HepG2 (cell line): ENCODE measurements around the gene LDAH. TPM values are rescaled to one million over a fixed set of nuclear protein-coding genes. Genes with fewer than 3 reads are reported as not detected.

Experiments
- ARNT2 ChIP-seq: sonication (generic); formaldehyde crosslinking; IDR thresholded peaks from 2 replicates; pipeline ENCODE4 v1.8.0; 2022; ENCODE audit warnings: mild to moderate bottlenecking, low read depth, missing genetic modification reagents, moderate library complexity
- FOXK1 ChIP-seq: sonication (generic); formaldehyde crosslinking; IDR thresholded peaks from 2 replicates; pipeline ENCODE4 v1.4.0; 2020; ENCODE audit warnings: low read depth, missing genetic modification reagents, borderline replicate concordance
- IRX3 ChIP-seq: sonication (generic); formaldehyde crosslinking; IDR thresholded peaks from 2 replicates; pipeline ENCODE4 v1.8.1; 2023; ENCODE audit warnings: mild to moderate bottlenecking, low read depth, missing genetic modification reagents, borderline replicate concordance
- NCOA2 ChIP-seq: sonication (generic); formaldehyde crosslinking; IDR thresholded peaks from 2 replicates; pipeline ENCODE4 v1.8.0; 2022; ENCODE audit warnings: inconsistent platforms
- NFYC ChIP-seq: IDR thresholded peaks from 2 replicates; pipeline ENCODE4 v1.6.1; 2016; ENCODE audit warnings: missing genetic modification reagents, missing compliant biosample characterization
- NR2C2 ChIP-seq: sonication (generic); formaldehyde crosslinking; IDR thresholded peaks from 2 replicates; pipeline ENCODE4 v1.4.0; 2020; ENCODE audit warnings: missing genetic modification reagents, mild to moderate bottlenecking, moderate library complexity, borderline replicate concordance
- RXRB ChIP-seq: IDR thresholded peaks from 2 replicates; pipeline ENCODE4 v1.6.1; 2016; ENCODE audit warnings: borderline replicate concordance, missing genetic modification reagents, missing compliant biosample characterization
- SNAPC2 ChIP-seq: sonication (generic); formaldehyde crosslinking; IDR thresholded peaks from 2 replicates; pipeline ENCODE4 v1.8.1; 2022; ENCODE audit warnings: mild to moderate bottlenecking, missing genetic modification reagents
- STAG1 ChIP-seq: sonication (generic); formaldehyde crosslinking; IDR thresholded peaks from 2 replicates; pipeline ENCODE4 v1.4.0; 2020; ENCODE audit warnings: missing genetic modification reagents
- ZBTB7B ChIP-seq: sonication (generic); formaldehyde crosslinking; IDR thresholded peaks from 2 replicates; pipeline ENCODE4 v1.4.0; 2020; ENCODE audit warnings: missing genetic modification reagents
- ZNF432 ChIP-seq: sonication (generic); formaldehyde crosslinking; IDR thresholded peaks from 2 replicates; pipeline ENCODE4 v1.5.0; 2020; ENCODE audit warnings: missing genetic modification reagents, mild to moderate bottlenecking, borderline replicate concordance
- ZNF546 ChIP-seq: sonication (generic); formaldehyde crosslinking; conservative IDR thresholded peaks from 2 replicates; pipeline ENCODE4 v1.8.1; 2023; ENCODE audit warnings: mild to moderate bottlenecking, missing genetic modification reagents
- ZNF547 ChIP-seq: sonication (generic); formaldehyde crosslinking; IDR thresholded peaks from 2 replicates; pipeline ENCODE4 v1.5.1; 2020; ENCODE audit warnings: mild to moderate bottlenecking, missing genetic modification reagents
- ZNF557 ChIP-seq: sonication (generic); formaldehyde crosslinking; IDR thresholded peaks from 2 replicates; pipeline ENCODE4 v1.4.0; 2020; ENCODE audit warnings: missing genetic modification reagents
- ZNF772 ChIP-seq: sonication (generic); formaldehyde crosslinking; IDR thresholded peaks from 2 replicates; pipeline ENCODE4 v1.5.0; 2020; ENCODE audit warnings: mild to moderate bottlenecking, missing genetic modification reagents
- ZNF816 ChIP-seq: sonication (generic); formaldehyde crosslinking; IDR thresholded peaks from 2 replicates; pipeline ENCODE4 v1.8.0; 2022; ENCODE audit warnings: missing genetic modification reagents, mild to moderate bottlenecking, borderline replicate concordance
- polyA plus RNA-seq, 8 experiments: library from polyadenylated mRNA; depleted of rRNA in 3 of 8; stranded (reverse) in 7 of 8; unstranded in 1 of 8; fragments of >200 nt; fragmentation: Illumina TruSeq in 4 of 8; extraction: Trizol in 4 of 8; gene quantifications; 2 replicates each; pipeline versions ENCODE4 v1.2.1 to v1.2.3, GENCODE V29; 2011 to 2016; ENCODE audit warnings: low read depth in 4 of 8, missing spikeins in 1 of 8, mixed read lengths in 1 of 8; ENCODE audit not compliant: insufficient read depth in 1 of 8
- total RNA-seq, 5 experiments: library from RNA; depleted of rRNA; stranded (reverse); fragments of >200 nt; fragmentation: Illumina TruSeq; extraction: Trizol; gene quantifications; 2 replicates each; pipeline ENCODE4 v1.2.3, GENCODE V29; 2016; ENCODE audit warnings: low read depth in 1 of 5
- TF ChIP-seq, protein P1 (sequence below): sonication (generic); formaldehyde crosslinking; IDR thresholded peaks from 2 replicates; pipeline ENCODE4 v1.8.0; 2022; ENCODE audit warnings: mild to moderate bottlenecking, missing genetic modification reagents, borderline replicate concordance
- TF ChIP-seq, protein P2 (sequence below): IDR thresholded peaks from 2 replicates; pipeline ENCODE4 v1.6.1; 2016; ENCODE audit warnings: missing compliant biosample characterization, missing genetic modification reagents, borderline replicate concordance
- TF ChIP-seq, protein P3 (sequence below): sonication (generic); IDR thresholded peaks from 2 replicates; pipeline ENCODE4 v1.6.1; 2016; ENCODE audit warnings: low read depth, borderline replicate concordance
- TF ChIP-seq, protein P4 (sequence below): sonication (generic); formaldehyde crosslinking; IDR thresholded peaks from 2 replicates; pipeline ENCODE4 v1.4.0; 2020; ENCODE audit warnings: mild to moderate bottlenecking, missing genetic modification reagents
- TF ChIP-seq, protein P5 (sequence below): sonication (generic); formaldehyde crosslinking; IDR thresholded peaks from 2 replicates; pipeline ENCODE4 v1.8.0; 2022; ENCODE audit warnings: mild to moderate bottlenecking, missing genetic modification reagents; ENCODE audit not compliant: insufficient replicate concordance
- TF ChIP-seq, protein P6 (sequence below): sonication (generic); formaldehyde crosslinking; IDR thresholded peaks from 2 replicates; pipeline ENCODE4 v1.4.0; 2020; ENCODE audit warnings: missing genetic modification reagents; ENCODE audit errors: not compliant biosample characterization

Gene LDAH
- total and polyA plus RNA-seq, 2 of the 13 experiments (the other 11 are each of a cell fraction or from before 2014, with no cell fraction given) = 28.8 to 46.2 TPM

DNA sequence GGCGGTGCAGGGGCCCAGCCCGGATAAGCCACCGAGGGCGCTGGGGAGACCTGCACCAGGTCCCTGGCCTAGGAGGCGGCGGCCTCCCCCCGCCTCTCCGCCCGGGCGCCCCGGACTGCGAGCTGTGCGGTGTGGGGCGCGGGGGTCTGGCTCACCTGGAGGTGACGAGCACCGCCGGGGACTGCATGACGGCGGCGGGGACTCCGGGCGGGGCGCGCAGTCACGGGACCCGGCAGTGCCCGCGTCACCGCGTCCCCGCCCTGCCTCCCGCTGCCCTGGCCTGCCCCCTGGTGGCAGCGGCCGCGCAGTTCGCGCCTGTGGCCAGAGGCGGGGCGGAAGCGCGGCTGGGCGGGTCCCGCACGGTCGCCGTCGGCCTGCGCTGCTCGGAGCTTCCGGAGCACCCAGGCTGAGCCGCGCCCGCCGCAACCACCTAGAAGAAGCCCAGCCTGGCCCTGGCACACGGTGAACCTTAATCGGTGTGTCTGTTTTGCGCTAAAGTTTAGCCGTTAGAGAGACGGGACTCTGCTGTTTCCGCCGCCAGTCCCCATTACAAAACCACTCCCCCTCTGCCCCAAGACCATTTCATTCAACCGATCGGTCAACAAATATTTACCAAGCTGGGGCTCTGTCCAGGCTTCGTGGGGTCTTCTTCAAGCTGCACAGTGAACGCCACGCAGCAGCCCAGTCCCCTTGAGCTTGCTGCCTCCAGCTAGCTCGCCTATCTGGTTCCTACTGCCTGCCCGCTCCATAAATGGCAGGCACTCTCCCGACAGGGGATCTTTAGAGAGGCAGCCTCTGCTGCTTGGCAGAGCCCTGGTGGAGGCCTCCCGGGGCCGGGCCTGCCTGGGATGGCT is 171.8 kb downstream of the LDAH start, which contains the start of gene HS1BP3 (continued):
- TF ChIP-seq ZNF816 (CRISPR knock-in tag) (peak; percentile 96; the same call in 1 of the 2 replicates), ZNF432 (no peak), NFYC (no peak; the same call in 1 of the 2 replicates), ZNF772 (CRISPR knock-in tag) (peak; percentile 20), NR2C2 (CRISPR knock-in tag) (peak; percentile 81), ZNF557 (CRISPR knock-in tag) (peak; percentile 71; the same call in 1 of the 2 replicates), STAG1 (CRISPR knock-in tag) (peak; percentile 89), ZNF546 (0 out of 2 replicates have a peak, but pooled peaks have one; percentile 62), ZNF547 (peak; percentile 95), ARNT2 (peak; percentile 93; the same call in 1 of the 2 replicates), IRX3 (CRISPR knock-in tag) (no peak), NCOA2 (CRISPR knock-in tag) (peak; percentile 26), RXRB (CRISPR knock-in tag) (peak; percentile 46; the same call in 1 of the 2 replicates), ZBTB7B (CRISPR knock-in tag) (peak; percentile 67; the same call in 1 of the 2 replicates), SNAPC2 (CRISPR knock-in tag) (peak; percentile 29; the same call in 1 of the 2 replicates), FOXK1 (CRISPR knock-in tag) (peak; percentile 13; the same call in 1 of the 2 replicates)
- TF ChIP-seq, protein P1, sequence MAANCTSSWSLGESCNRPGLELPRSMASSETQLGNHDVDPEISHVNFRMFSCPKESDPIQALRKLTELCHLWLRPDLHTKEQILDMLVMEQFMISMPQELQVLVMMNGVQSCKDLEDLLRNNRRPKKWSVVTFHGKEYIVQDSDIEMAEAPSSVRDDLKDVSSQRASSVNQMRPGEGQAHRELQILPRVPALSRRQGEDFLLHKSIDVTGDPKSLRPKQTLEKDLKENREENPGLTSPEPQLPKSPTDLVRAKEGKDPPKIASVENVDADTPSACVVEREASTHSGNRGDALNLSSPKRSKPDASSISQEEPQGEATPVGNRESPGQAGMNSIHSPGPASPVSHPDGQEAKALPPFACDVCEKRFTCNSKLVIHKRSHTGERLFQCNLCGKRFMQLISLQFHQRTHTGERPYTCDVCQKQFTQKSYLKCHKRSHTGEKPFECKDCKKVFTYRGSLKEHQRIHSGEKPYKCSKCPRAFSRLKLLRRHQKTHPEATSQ = peak; percentile 7; the same call in 1 of the 2 replicates
- TF ChIP-seq, protein P2, sequence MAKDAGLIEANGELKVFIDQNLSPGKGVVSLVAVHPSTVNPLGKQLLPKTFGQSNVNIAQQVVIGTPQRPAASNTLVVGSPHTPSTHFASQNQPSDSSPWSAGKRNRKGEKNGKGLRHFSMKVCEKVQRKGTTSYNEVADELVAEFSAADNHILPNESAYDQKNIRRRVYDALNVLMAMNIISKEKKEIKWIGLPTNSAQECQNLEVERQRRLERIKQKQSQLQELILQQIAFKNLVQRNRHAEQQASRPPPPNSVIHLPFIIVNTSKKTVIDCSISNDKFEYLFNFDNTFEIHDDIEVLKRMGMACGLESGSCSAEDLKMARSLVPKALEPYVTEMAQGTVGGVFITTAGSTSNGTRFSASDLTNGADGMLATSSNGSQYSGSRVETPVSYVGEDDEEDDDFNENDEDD (CRISPR knock-in tag) = peak; percentile 90
- TF ChIP-seq, protein P3, sequence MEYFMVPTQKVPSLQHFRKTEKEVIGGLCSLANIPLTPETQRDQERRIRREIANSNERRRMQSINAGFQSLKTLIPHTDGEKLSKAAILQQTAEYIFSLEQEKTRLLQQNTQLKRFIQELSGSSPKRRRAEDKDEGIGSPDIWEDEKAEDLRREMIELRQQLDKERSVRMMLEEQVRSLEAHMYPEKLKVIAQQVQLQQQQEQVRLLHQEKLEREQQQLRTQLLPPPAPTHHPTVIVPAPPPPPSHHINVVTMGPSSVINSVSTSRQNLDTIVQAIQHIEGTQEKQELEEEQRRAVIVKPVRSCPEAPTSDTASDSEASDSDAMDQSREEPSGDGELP = no peak
- TF ChIP-seq, protein P4, sequence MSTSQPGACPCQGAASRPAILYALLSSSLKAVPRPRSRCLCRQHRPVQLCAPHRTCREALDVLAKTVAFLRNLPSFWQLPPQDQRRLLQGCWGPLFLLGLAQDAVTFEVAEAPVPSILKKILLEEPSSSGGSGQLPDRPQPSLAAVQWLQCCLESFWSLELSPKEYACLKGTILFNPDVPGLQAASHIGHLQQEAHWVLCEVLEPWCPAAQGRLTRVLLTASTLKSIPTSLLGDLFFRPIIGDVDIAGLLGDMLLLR (CRISPR knock-in tag) = peak; percentile 88
- TF ChIP-seq, protein P5, sequence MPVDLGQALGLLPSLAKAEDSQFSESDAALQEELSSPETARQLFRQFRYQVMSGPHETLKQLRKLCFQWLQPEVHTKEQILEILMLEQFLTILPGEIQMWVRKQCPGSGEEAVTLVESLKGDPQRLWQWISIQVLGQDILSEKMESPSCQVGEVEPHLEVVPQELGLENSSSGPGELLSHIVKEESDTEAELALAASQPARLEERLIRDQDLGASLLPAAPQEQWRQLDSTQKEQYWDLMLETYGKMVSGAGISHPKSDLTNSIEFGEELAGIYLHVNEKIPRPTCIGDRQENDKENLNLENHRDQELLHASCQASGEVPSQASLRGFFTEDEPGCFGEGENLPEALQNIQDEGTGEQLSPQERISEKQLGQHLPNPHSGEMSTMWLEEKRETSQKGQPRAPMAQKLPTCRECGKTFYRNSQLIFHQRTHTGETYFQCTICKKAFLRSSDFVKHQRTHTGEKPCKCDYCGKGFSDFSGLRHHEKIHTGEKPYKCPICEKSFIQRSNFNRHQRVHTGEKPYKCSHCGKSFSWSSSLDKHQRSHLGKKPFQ (CRISPR knock-in tag) = no peak
- TF ChIP-seq, protein P6, sequence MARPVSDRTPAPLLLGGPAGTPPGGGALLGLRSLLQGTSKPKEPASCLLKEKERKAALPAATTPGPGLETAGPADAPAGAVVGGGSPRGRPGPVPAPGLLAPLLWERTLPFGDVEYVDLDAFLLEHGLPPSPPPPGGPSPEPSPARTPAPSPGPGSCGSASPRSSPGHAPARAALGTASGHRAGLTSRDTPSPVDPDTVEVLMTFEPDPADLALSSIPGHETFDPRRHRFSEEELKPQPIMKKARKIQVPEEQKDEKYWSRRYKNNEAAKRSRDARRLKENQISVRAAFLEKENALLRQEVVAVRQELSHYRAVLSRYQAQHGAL (CRISPR knock-in tag) = no peak
